CD4-positive, alpha-beta T cell treated with Interleukin-17A for 4 hours (primary cell): ENCODE results near the gene KSR2.
A peak's percentile ranks its signal among the peaks of the same experiment; 100 is the strongest.

Source experiments
- DNase-seq: peaks from one replicate; pipeline ENCODE4 v3.0.0-alpha.2; 2020; ENCODE audit warnings: mixed read lengths

KSR2 gene

GRCh38 chr12:117599849-117600248 is 368.9 kb downstream of the KSR2 start:
- DNase-seq = no peak

DNA sequence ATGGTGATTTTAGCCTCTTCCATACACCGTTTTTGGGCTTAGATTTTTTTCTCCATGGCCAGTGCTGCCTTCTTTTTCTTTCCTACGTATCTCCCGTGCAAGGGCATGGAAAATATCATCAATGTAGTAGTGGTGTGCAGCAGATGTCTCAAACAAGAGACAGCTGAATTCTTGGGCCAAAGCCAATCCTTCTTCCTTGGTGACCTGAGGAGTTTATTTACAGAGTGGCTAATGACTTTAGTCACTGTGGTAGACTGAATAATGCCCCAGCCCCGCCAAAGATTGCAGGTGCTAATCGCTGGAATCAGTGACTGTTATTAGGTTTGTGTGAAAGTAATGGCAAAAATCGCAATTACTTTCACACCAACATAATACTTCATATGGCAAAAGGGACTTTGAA is 371.8 kb downstream of the KSR2 start:
- no peak for DNase-seq

DNA sequence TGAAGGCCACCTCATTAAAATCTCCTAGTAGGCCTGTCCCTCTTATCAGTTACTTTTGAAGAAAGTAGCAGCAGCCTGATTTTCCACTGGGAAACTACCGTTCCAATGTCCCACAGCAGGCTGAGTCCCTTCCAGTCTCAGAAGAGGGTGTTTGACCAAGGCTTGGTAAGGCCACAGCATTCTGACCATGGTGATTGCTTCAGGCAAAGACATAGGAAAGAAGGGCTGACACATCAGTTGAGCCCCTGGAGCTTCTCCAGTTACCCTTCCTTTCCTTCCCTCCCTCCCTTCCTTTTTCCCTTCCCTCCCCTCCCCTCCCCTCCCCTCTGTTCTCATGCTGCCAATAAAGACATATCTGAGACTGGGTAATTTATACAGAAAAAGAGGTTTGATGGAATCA is 373.0 kb downstream of the KSR2 start:
- no peak for DNase-seq

- no peak for DNase-seq
These were observed 374.3 kb downstream of the KSR2 start for GRCh38 chr12:117594481-117594880.

- no peak for DNase-seq
These were observed 374.9 kb downstream of the KSR2 start for GRCh38 chr12:117593815-117594400.

DNA sequence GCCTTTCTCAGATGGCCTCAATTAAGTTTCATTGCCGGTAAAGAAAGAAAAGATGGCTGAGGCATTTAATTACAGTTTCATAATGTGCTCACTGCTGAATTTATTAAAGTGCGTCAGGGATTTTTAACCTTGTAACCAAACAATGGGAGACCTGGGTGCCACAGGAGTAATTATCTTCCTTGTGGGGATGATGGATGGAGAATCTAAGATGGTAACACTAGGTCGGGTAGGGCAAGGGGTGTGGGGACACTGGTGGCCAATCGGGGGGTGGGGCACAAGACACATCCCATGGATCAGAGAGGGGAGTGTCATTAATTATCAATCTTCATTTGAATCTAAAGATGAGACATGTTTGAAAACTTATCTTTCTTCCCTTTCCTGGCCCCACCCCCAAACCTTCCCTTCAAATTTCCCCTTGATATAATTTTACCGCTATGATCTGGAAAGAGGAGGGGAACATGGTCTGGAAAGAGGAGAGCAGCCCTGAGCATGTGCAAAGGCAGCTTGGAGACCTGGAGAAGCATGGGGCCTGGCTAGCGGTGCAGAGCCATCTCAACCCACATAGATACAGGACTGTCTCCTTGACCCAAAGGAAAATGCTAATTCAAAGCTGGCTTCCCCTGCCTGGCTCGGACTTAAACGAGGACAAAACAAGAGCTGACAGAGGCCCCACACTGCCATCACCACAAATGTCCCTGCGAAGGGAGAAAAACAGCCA is 376.0 kb downstream of the KSR2 start:
- no peak for DNase-seq

DNA sequence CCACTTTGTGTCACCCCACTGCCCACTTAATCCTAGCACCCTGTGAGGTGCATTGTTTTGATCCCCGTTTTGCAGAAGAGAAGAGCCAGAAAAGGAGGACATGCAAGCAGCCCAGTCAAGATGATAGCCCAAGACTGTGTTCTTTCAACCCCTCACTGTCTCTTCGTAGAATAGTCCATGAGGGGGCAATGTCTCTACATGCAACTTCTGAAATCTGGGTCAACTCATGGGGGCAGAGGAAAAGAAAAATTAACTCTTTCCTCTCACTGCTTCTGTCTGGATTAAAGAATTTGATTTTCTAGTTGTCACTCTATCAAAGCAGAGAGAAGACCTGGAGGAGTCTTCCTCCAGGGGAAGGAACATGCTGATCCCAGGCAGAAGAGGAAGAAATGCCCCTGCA is 377.8 kb downstream of the KSR2 start:
- DNase-seq = no peak

GRCh38 chr12:117590386-117590785 is 378.4 kb downstream of the KSR2 start:
- no peak for DNase-seq

GRCh38 chr12:117589021-117589420 is 379.8 kb downstream of the KSR2 start:
- no peak for DNase-seq

GRCh38 chr12:117587631-117588287 is 381.0 kb downstream of the KSR2 start:
- peak; percentile 31 for DNase-seq

GRCh38 chr12:117583677-117584225 is 385.0 kb downstream of the KSR2 start:
- no peak for DNase-seq

GRCh38 chr12:117583092-117583491 is 385.7 kb downstream of the KSR2 start:
- DNase-seq = no peak

DNA sequence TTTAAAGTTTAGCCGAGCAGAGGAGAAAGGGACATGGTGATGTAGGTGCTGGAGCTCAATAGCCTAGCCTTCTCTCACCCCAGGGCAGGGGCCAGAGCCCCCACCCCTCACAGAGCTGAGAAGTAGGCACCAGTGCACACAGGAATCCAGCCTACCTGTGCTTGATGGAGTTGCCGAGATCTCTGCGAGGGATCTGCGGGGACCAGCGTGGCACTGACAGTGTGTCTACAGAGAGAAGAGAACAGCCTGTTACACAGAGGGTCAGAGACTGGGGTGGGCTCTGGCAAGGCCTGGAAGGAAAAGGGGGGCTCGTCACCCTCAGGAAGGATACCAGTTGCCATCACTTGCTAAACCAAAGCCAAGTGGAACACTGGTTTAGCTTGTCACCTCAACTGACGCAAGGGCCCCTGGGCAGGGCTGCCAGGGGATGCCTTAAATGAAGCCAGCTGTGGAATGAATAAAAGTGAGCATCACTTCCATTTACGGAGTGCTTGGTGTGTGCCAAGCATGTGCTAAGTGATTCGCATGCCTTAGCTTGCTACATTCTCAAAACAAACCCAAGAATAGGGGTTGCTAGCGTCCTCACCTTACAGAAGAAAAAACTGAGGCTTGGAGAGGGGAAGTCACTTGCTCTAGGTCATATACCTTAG is 386.5 kb downstream of the KSR2 start:
- DNase-seq = no peak

- DNase-seq = no peak
These were observed 388.1 kb downstream of the KSR2 start for GRCh38 chr12:117580718-117581062.

GRCh38 chr12:117580015-117580717 is 388.6 kb downstream of the KSR2 start:
- no peak for DNase-seq

GRCh38 chr12:117577122-117577657 is 391.6 kb downstream of the KSR2 start:
- DNase-seq = no peak

DNA sequence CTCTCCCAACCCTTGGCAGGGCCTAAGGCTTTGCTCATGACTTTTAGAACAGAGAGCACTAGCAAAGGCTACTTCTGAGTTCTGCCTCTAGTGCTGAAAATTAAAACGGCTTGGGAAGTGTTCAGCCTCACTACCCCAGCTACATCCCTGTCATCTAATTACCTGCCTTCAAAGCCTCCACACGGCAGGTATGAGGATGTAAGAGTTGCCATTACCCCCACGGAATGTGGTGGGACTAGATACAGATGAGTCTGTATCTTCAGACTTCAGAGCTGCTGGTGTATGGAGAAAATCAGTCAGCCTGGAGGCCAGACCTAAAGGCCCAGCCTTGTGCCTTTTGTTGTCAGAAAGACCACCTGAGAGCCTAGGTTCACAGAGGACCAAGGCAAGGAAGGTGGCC is 392.7 kb downstream of the KSR2 start:
- no peak for DNase-seq

GRCh38 chr12:117574655-117575054 is 394.1 kb downstream of the KSR2 start:
- no peak for DNase-seq

DNA sequence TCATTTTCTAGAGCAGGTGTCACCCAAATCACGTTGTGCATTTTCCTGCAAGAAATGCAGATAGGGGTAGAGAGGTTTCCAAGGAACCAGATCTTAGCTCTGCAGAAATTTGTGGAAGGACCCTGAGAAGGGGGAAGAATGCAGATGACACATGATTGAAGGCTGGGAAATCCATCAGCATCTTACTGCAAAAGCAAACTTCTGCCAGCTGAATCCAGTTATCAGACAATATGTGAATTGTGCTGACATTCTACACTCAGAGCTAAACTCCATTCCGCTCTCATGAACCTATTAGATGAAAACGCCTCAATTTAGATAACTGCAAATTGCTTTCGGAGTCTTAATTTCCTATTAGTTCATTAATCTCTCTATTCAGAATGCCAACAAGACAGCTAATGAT is 396.0 kb downstream of the KSR2 start:
- DNase-seq = no peak

DNA sequence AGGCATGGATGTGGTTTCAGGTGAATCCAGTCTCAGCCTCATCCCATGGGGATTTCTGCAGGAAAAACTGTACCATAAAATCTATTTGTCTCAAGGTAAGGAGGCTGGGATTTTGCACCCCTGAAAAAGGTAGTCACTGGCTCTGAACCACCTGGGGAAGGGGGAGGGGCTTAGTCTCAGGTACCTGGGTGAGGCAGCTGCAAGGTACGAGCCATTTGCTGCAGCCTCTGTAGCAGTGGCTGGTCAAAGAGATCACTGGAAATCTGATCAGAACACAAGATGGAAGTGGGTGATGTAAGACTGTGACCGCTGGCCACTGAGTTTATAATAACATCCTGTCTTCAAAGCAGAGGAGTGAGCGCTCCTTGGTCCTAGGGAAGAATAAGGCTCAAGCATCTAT is 397.5 kb downstream of the KSR2 start:
- DNase-seq = no peak

- DNase-seq = no peak
These were observed 398.2 kb downstream of the KSR2 start for GRCh38 chr12:117570608-117571007.

GRCh38 chr12:117567644-117568216 is 401.1 kb downstream of the KSR2 start:
- DNase-seq = no peak
